ENCODE results near the gene PTRH1.
A peak's percentile ranks its signal among the peaks of the same experiment; 100 is the strongest.

GRCh38 chr9:127707766-127708165, 7.7 kb downstream of the PTRH1 start:
- TF ChIP-seq CTCF (IDR thresholded peaks at IDR 0.05) (peak in 1 of 3 donors; percentile 11), POLR2AphosphoS5 (IDR thresholded peaks at IDR 0.05) (no peak)
